GM12891 (cell line): ENCODE data around the gene PCDHGA7.
A peak's percentile ranks its signal among the peaks of the same experiment; 100 is the strongest.

ENCODE experiments used
- DNase-seq: peaks from one replicate; pipeline ENCODE4 v3.0.0; 2011; ENCODE audit warnings: low spot score; ENCODE audit not compliant: insufficient read length
- FAIRE-seq: peaks from 2 replicates; lab custom pipeline; 2011; peaks lifted over from hg19 to GRCh38; lab: Jason Lieb, UNC
- PAX5 ChIP-seq: IDR thresholded peaks from 2 replicates; pipeline ENCODE4 v1.6.1; 2011; ENCODE audit warnings: low read length, moderate library complexity, mild to moderate bottlenecking; ENCODE audit not compliant: insufficient read depth, severe bottlenecking
- POLR2A ChIP-seq: IDR thresholded peaks from 2 replicates; pipeline ENCODE4 v1.6.1; 2011; ENCODE audit warnings: low read depth, low read length, control low read depth
- POLR2AphosphoS5 ChIP-seq: IDR thresholded peaks from 2 replicates; pipeline ENCODE4 v1.6.1; 2011; ENCODE audit warnings: low read depth, low read length, control low read depth
- POU2F2 ChIP-seq: IDR thresholded peaks from 2 replicates; pipeline ENCODE4 v1.6.1; 2011; ENCODE audit warnings: low read depth, mild to moderate bottlenecking, control low read depth, low read length, moderate library complexity
- SPI1 ChIP-seq: IDR thresholded peaks from 2 replicates; pipeline ENCODE4 v1.6.1; 2011; ENCODE audit warnings: low read depth, low read length, control low read depth
- TAF1 ChIP-seq: IDR thresholded peaks from 2 replicates; pipeline ENCODE4 v1.6.1; 2011; ENCODE audit warnings: low read depth, low read length, control low read depth

Gene PCDHGA7

GRCh38 chr5:141349917-141350619, 32.5 kb upstream of the PCDHGA7 start, which contains the start of gene PCDHGB1:
TSS of gene PCDHGB1 (plus strand) at chr5:141350099. CDS start at chr5:141350261, 162 bp downstream.
- TF ChIP-seq POU2F2 (no peak), POLR2A (no peak), POLR2AphosphoS5 (no peak), SPI1 (no peak), PAX5 (no peak), TAF1 (no peak)
- FAIRE-seq (peak; percentile 45), DNase-seq (peak; percentile 58)

GRCh38 chr5:141351591-141351990, 31.0 kb upstream of the PCDHGA7 start:
- DNase-seq = no peak
- TF ChIP-seq TAF1 = no peak
- no peak for TF ChIP-seq PAX5
- no peak for TF ChIP-seq SPI1
- no peak for TF ChIP-seq POU2F2
- TF ChIP-seq POLR2AphosphoS5 = no peak
- no peak for TF ChIP-seq POLR2A
- FAIRE-seq = no peak

GRCh38 chr5:141354900-141355469, 27.6 kb upstream of the PCDHGA7 start, which contains the start of gene PCDHGA4:
TSS of gene PCDHGA4 (plus strand) at chr5:141355021. CDS start at chr5:141355108, 87 bp downstream.
- FAIRE-seq (no peak), DNase-seq (no peak)
- TF ChIP-seq POLR2AphosphoS5 = no peak
- TF ChIP-seq TAF1 = no peak
- TF ChIP-seq POU2F2 = no peak
- TF ChIP-seq PAX5 = no peak
- no peak for TF ChIP-seq SPI1
- TF ChIP-seq POLR2A = no peak

- DNase-seq (no peak), FAIRE-seq (no peak)
These were observed 26.9 kb upstream of the PCDHGA7 start for GRCh38 chr5:141355641-141356040.

GRCh38 chr5:141356133-141356532, 26.4 kb upstream of the PCDHGA7 start:
- TF ChIP-seq POU2F2 = no peak
- no peak for TF ChIP-seq SPI1
- no peak for TF ChIP-seq POLR2A
- no peak for TF ChIP-seq PAX5
- TF ChIP-seq POLR2AphosphoS5 = no peak
- no peak for TF ChIP-seq TAF1
- DNase-seq (no peak), FAIRE-seq (no peak)

More at GRCh38 chr5:141355641-141356040, 26.9 kb upstream of the PCDHGA7 start:
- no peak for TF ChIP-seq TAF1
- TF ChIP-seq POLR2AphosphoS5 = no peak
- TF ChIP-seq POU2F2 = no peak
- no peak for TF ChIP-seq PAX5
- TF ChIP-seq SPI1 = no peak
- TF ChIP-seq POLR2A = no peak

- DNase-seq (no peak), FAIRE-seq (no peak)
- TF ChIP-seq TAF1 (no peak), POLR2AphosphoS5 (no peak), POLR2A (no peak), POU2F2 (no peak), SPI1 (no peak), PAX5 (no peak)
These were observed 25.6 kb upstream of the PCDHGA7 start for GRCh38 chr5:141356950-141357349.

GRCh38 chr5:141359790-141360426, 22.6 kb upstream of the PCDHGA7 start, which contains the start of gene PCDHGB2:
TSS of gene PCDHGB2 (plus strand) at chr5:141359994. CDS start at chr5:141360136, 142 bp downstream.
- no peak for TF ChIP-seq POLR2AphosphoS5
- TF ChIP-seq POLR2A = no peak
- no peak for TF ChIP-seq POU2F2
- no peak for TF ChIP-seq TAF1
- FAIRE-seq (peak; percentile 16), DNase-seq (peak; percentile 42)

- DNase-seq (no peak), FAIRE-seq (no peak)
- TF ChIP-seq SPI1 (no peak), PAX5 (no peak), POLR2A (no peak), POU2F2 (no peak), POLR2AphosphoS5 (no peak), TAF1 (no peak)
These were observed 21.9 kb upstream of the PCDHGA7 start for GRCh38 chr5:141360685-141361084.

- DNase-seq = no peak
- FAIRE-seq = no peak
- TF ChIP-seq POLR2AphosphoS5 (no peak), POLR2A (no peak), PAX5 (no peak), TAF1 (no peak), POU2F2 (no peak), SPI1 (no peak)
These were observed 19.8 kb upstream of the PCDHGA7 start for GRCh38 chr5:141362719-141363118.
